ENCODE data around the gene BRME1. TPM values are rescaled to one million over a fixed set of nuclear protein-coding genes. Genes with fewer than 3 reads are reported as not detected.
A peak's percentile ranks its signal among the peaks of the same experiment; 100 is the strongest.

The BRME1 gene
- total RNA-seq, 1 donor from 2014 or later: 2.9 TPM

DNA sequence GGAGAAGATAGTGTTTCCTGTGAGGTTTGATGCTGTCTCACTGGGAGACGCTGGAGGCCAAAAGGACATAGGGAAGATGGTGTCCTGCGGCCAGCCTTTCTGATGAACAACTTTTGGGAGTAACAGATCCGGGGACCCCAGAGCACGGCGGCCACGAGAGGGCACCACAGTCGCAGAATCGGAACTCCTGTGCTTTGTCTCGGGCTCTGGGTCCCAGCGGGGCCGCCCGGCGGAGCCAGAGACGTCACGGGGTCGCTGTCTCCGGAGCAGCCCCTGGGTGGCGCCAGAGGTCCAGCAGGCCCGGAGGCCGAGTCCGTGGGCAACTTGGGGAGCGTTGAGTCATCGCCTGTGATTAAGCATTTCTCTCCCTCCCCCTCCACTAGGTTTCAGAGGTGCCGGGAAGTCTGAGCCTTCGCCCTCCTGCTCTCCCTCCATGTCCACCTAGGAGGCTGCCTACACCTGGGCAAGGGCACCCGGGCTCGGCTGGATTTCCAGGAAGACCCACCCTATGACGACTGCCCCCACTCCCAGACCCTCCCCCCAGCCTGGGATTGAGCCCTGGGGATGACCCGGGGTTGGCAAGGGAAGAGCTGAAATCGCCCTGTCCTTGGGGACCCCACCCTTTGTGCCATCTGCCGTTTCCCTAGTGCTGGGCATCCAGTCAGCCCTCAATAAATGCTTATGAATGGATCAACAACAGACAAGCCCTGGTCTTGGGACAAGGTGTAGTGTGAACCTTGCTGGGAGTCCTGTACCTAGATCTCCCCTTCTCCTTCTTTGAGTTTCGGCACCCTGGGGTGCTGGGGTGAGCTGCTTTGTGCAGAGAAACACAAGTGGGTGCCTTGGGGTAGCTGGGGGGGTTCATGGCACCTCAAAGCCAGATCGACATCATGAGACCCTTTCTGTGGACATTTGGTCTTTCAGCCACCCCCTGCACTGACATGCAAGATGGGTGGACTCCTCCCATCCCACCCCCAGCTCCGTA, 25.6 kb downstream of the BRME1 start:
- TF ChIP-seq, protein P1, sequence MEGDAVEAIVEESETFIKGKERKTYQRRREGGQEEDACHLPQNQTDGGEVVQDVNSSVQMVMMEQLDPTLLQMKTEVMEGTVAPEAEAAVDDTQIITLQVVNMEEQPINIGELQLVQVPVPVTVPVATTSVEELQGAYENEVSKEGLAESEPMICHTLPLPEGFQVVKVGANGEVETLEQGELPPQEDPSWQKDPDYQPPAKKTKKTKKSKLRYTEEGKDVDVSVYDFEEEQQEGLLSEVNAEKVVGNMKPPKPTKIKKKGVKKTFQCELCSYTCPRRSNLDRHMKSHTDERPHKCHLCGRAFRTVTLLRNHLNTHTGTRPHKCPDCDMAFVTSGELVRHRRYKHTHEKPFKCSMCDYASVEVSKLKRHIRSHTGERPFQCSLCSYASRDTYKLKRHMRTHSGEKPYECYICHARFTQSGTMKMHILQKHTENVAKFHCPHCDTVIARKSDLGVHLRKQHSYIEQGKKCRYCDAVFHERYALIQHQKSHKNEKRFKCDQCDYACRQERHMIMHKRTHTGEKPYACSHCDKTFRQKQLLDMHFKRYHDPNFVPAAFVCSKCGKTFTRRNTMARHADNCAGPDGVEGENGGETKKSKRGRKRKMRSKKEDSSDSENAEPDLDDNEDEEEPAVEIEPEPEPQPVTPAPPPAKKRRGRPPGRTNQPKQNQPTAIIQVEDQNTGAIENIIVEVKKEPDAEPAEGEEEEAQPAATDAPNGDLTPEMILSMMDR (IDR thresholded peaks at IDR 0.05): peak; percentile 100
- no peak for DNase-seq (ENCODE audit: low spot score)
- peak overlapping the region; percentile 94 for H3K27ac Mint-ChIP-seq (ENCODE audit: unreplicated experiment)
- no peaks in the 10 kb centered on the region for H3K9me3 Mint-ChIP-seq (ENCODE audit: low read depth)
- H3K27me3 Mint-ChIP-seq (ENCODE audit: low read depth): no peaks in the 10 kb centered on the region
- H3K4me3 Mint-ChIP-seq (ENCODE audit: unreplicated experiment): peak overlapping the region; percentile 43
- no peaks in the 10 kb centered on the region for H3K36me3 Mint-ChIP-seq (ENCODE audit: low read depth)
- H3K4me1 Mint-ChIP-seq (ENCODE audit: low read depth): peaks cover 28% of the 10 kb centered on the region

DNA sequence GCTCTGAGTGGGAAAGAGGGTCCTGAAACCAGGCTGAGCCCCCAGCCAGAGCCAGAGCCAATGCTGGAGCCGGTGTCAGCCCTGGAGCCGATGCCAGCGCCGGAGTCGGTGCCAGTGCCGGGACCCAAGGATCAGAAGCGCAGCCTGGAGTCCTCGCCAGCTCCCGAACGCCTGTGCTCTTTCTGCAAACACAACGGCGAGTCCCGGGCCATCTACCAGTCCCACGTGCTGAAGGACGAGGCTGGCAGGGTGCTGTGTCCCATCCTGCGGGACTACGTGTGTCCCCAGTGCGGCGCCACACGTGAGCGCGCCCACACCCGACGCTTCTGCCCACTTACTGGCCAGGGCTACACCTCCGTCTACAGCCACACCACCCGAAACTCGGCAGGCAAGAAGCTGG, 28.6 kb downstream of the BRME1 start:
- TF ChIP-seq, protein P1 (IDR thresholded peaks at IDR 0.05): no peak

DNA sequence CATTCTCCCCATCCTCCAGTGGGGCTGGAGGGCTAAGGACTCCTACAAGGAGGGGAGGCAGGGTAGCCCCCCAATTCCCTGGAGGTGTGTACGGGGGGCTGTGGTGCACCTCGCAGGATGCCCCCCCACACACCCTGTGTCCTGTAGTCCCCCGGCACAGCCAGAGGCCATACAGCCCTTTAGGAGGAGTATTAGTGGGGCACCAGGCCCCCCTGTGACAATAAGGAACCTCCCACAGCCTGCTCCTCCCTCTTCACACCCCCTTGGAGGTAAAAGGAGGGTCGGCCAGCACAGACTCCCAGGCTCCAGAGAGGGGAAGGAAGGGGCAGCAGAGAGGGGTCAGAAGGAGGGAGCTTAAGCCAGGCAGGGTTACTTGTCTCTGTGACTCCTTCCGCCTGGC, 29.1 kb downstream of the BRME1 start, which contains the start of gene NANOS3:
Gene NANOS3, plus strand, starts transcription at position 301 of the 400 bp plus-strand sequence. CDS start 115 bp downstream, outside the sequence.
- H3K36me3 Mint-ChIP-seq (ENCODE audit: low read depth): no peaks in the 10 kb centered on the region
- no peaks in the 10 kb centered on the region for H3K27me3 Mint-ChIP-seq (ENCODE audit: low read depth)
- no peak within 1 kb of the TSS for H3K4me3 Mint-ChIP-seq (ENCODE audit: unreplicated experiment)
- H3K4me1 Mint-ChIP-seq (ENCODE audit: low read depth): peaks cover 22% of the 10 kb centered on the region
- H3K27ac Mint-ChIP-seq (ENCODE audit: unreplicated experiment): no peak within 1 kb of the TSS
- TF ChIP-seq, protein P1 (IDR thresholded peaks at IDR 0.05): no peak
- no peak for DNase-seq (ENCODE audit: low spot score)
- no peaks in the 10 kb centered on the region for H3K9me3 Mint-ChIP-seq (ENCODE audit: low read depth)

More for the DNA sequence above, 28.6 kb downstream of the BRME1 start:
- Mint-ChIP-seq H3K4me3 (ENCODE audit: unreplicated experiment) (no peak overlapping the region), H3K27ac (ENCODE audit: unreplicated experiment) (no peak overlapping the region), H3K9me3 (ENCODE audit: low read depth) (no peaks in the 10 kb centered on the region), H3K36me3 (ENCODE audit: low read depth) (no peaks in the 10 kb centered on the region), H3K4me1 (ENCODE audit: low read depth) (peaks cover 27% of the 10 kb centered on the region), H3K27me3 (ENCODE audit: low read depth) (no peaks in the 10 kb centered on the region)
- DNase-seq (ENCODE audit: low spot score): no peak

DNA sequence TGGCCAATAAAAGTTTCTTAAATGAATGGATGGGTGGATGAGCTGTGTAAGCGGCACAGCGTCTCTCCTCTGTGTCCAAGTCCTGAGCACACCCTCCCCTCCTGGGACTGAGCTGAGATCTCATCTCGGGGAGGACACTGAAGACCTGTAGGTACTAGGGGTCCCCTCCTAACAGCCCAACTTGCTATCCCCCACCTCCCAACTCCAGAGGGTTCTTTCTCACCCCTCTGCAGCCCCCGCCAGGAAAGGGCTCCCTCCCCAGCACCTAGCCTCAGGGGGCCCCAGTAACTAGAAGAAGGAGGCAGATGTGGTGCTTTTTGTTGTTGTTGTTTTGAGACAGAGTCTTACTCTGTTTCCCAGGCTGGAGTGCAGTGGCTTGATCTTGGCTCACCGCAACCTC, 30.1 kb downstream of the BRME1 start:
- no peak overlapping the region for H3K27ac Mint-ChIP-seq (ENCODE audit: unreplicated experiment)
- H3K9me3 Mint-ChIP-seq (ENCODE audit: low read depth): no peaks in the 10 kb centered on the region
- peaks cover 14% of the 10 kb centered on the region for H3K4me1 Mint-ChIP-seq (ENCODE audit: low read depth)
- H3K36me3 Mint-ChIP-seq (ENCODE audit: low read depth): no peaks in the 10 kb centered on the region
- DNase-seq (ENCODE audit: low spot score): no peak
- H3K4me3 Mint-ChIP-seq (ENCODE audit: unreplicated experiment): no peak overlapping the region
- no peaks in the 10 kb centered on the region for H3K27me3 Mint-ChIP-seq (ENCODE audit: low read depth)
- TF ChIP-seq, protein P1 (IDR thresholded peaks at IDR 0.05): no peak

DNA sequence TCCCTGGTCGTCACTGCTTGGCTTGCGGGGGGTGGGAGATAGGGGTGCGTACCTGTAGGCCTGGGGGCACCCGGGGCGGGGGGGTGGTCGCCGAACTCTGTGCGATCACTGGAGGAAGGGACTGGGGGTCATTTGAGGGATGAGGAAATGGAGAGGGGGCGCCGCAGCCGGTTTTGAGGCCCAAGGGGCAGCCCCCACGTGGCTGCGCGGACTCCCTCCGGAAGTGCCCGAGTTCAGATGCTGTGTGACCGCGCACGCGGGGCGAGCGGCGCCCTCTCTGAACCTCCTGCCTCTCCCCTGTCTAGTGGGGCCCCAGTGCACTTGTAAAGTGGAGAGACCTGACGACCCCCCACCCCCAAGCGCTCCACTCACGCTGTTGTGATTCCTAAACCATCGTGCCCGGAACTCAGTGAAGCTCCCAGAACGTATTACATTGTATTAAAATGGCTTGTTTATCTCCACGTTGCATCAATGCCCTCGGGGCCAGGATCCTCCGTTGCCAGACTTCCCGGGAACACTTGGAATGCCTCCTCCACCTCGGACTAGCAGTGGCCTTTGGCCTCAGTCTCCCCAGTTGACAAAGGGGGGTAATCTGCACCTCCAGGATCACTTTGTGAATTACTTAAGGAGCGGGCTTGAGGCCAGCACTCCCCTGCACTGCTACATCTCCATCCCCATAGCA, 31.9 kb downstream of the BRME1 start:
- H3K4me3 Mint-ChIP-seq (ENCODE audit: unreplicated experiment): no peak overlapping the region
- no peaks in the 10 kb centered on the region for H3K27me3 Mint-ChIP-seq (ENCODE audit: low read depth)
- TF ChIP-seq, protein P1 (IDR thresholded peaks at IDR 0.05): no peak
- no peaks in the 10 kb centered on the region for H3K36me3 Mint-ChIP-seq (ENCODE audit: low read depth)
- H3K4me1 Mint-ChIP-seq (ENCODE audit: low read depth): peaks cover 3% of the 10 kb centered on the region
- no peaks in the 10 kb centered on the region for H3K9me3 Mint-ChIP-seq (ENCODE audit: low read depth)
- H3K27ac Mint-ChIP-seq (ENCODE audit: unreplicated experiment): no peak overlapping the region
- no peak for DNase-seq (ENCODE audit: low spot score)

All from chondrocyte (in vitro differentiated cells).